Measurements from ENCODE around the gene CACNA1D. TPM values are rescaled to one million over a fixed set of nuclear protein-coding genes. Genes with fewer than 3 reads are reported as not detected.

Gene CACNA1D
- total RNA-seq, 1 experiment from 2014 or later, result 1.1 TPM

GRCh38 chr3:53833700-53834099, 339.3 kb downstream of the CACNA1D start:
- H3K9me3 ChIP-seq (ENCODE audit: control insufficient read depth in 1 of 2, insufficient read depth in 1 of 2, low read depth in 1 of 2, low read length in 2 of 2), result no peaks in the 10 kb centered on the region
- H3K9ac ChIP-seq (ENCODE audit: low read length), result no peak overlapping the region
- no peaks in the 10 kb centered on the region for H3K79me2 ChIP-seq (ENCODE audit: insufficient read depth, low read length)
- no peak for ATAC-seq
- H3K27me3 ChIP-seq (ENCODE audit: insufficient read depth, low read length), result no peaks in the 10 kb centered on the region
- no peak overlapping the region for H2AFZ ChIP-seq (ENCODE audit: low read depth, low read length, poor library complexity, severe bottlenecking)
- H3K36me3 ChIP-seq (ENCODE audit: control insufficient read depth in 1 of 2, insufficient read depth in 2 of 2, low read length in 2 of 2), result peaks cover 0 to 2% of the 10 kb centered on the region in 2 experiments; a peak in 1 of 4 replicates
- no peaks in the 10 kb centered on the region for H3K4me1 ChIP-seq (ENCODE audit: control insufficient read depth in 1 of 2, insufficient read depth in 2 of 2, low read length in 2 of 2)
- ChIA-PET RAD21 (ENCODE audit: low non-redundant PET in 1 of 2, low total read pairs in 2 of 2, uncharacterized antibody in 2 of 2, unreplicated experiment in 2 of 2) (no interaction called here), POLR2A (no interaction called here), CTCF (no interaction called here)
- H3K9me2 ChIP-seq (ENCODE audit: insufficient read depth), result no peaks in the 10 kb centered on the region
- no peaks in the 10 kb centered on the region for H4K20me1 ChIP-seq (ENCODE audit: insufficient read depth)
- no peak overlapping the region for H3K27ac ChIP-seq (ENCODE audit: low read depth, low read length)
- no peak for DNase-seq (ENCODE audit: low read depth, low spot score)
- no TSS peak for BruUV-seq (replicated peaks)
- no peak overlapping the region for H3K4me3 ChIP-seq (replicated peaks in 1 of 2; ENCODE audit: low read depth in 1 of 2, low read length in 2 of 2)
- TF ChIP-seq EZH2phosphoT487 (IDR thresholded peaks at IDR 0.05; ENCODE audit: borderline replicate concordance) (no peak), EGR1 (IDR thresholded peaks at IDR 0.05; ENCODE audit: low read depth) (no peak), TCF7L2 (IDR thresholded peaks at IDR 0.05; ENCODE audit: borderline replicate concordance, extremely low read depth, insufficient read depth, insufficient read length) (no peak), CTCF (IDR thresholded peaks at IDR 0.05 in 2 of 3, conservative IDR thresholded peaks at IDR 0.05 in 1 of 3; ENCODE audit: borderline replicate concordance in 1 of 3, insufficient read depth in 1 of 3, low read depth in 2 of 3, low read length in 2 of 3) (no peak), POLR2A (IDR thresholded peaks at IDR 0.05; ENCODE audit: borderline replicate concordance, extremely low read depth, insufficient read depth, insufficient read length) (no peak), ZNF274 (IDR thresholded peaks at IDR 0.05; ENCODE audit: low read depth, low read length) (no peak), CEBPB (IDR thresholded peaks at IDR 0.05; ENCODE audit: low read depth) (no peak), RAD21 (IDR thresholded peaks at IDR 0.05; ENCODE audit: low read depth) (no peak), POLR2AphosphoS5 (IDR thresholded peaks at IDR 0.05; ENCODE audit: low read depth, low read length) (no peak), JUND (IDR thresholded peaks at IDR 0.05) (no peak), CBX3 (IDR thresholded peaks at IDR 0.05; ENCODE audit: low read depth) (no peak), YY1 (IDR thresholded peaks at IDR 0.05; ENCODE audit: extremely low read depth, insufficient replicate concordance, low read depth, low read length) (no peak), ATF3 (IDR thresholded peaks at IDR 0.05) (no peak), REST (IDR thresholded peaks at IDR 0.05; ENCODE audit: low read depth) (no peak), SP1 (IDR thresholded peaks at IDR 0.05; ENCODE audit: low read depth) (no peak), ZFX (IDR thresholded peaks at IDR 0.05) (no peak), FOSL1 (IDR thresholded peaks at IDR 0.05; ENCODE audit: low read depth) (no peak)
- TF ChIP-seq, protein P1, sequence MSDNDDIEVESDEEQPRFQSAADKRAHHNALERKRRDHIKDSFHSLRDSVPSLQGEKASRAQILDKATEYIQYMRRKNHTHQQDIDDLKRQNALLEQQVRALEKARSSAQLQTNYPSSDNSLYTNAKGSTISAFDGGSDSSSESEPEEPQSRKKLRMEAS (IDR thresholded peaks at IDR 0.05), result no peak
- TF ChIP-seq, protein P2, sequence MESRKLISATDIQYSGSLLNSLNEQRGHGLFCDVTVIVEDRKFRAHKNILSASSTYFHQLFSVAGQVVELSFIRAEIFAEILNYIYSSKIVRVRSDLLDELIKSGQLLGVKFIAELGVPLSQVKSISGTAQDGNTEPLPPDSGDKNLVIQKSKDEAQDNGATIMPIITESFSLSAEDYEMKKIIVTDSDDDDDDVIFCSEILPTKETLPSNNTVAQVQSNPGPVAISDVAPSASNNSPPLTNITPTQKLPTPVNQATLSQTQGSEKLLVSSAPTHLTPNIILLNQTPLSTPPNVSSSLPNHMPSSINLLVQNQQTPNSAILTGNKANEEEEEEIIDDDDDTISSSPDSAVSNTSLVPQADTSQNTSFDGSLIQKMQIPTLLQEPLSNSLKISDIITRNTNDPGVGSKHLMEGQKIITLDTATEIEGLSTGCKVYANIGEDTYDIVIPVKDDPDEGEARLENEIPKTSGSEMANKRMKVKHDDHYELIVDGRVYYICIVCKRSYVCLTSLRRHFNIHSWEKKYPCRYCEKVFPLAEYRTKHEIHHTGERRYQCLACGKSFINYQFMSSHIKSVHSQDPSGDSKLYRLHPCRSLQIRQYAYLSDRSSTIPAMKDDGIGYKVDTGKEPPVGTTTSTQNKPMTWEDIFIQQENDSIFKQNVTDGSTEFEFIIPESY (IDR thresholded peaks at IDR 0.05; ENCODE audit: extremely low read depth, insufficient replicate concordance, low read length), result no peak
- no peak overlapping the region for H3K4me2 ChIP-seq (ENCODE audit: low read length)
- intact Hi-C loops (cut with micrococcal nuclease), result no loop called here

Data from HCT116 (cell line).